HG03196 (cell line): ENCODE results near the gene LNPK.
"Not testable (repeated sequence)": the region's sequence is repeated elsewhere in the genome, so short reads cannot be mapped to it uniquely, and the experiment has no call there.

Experiments used
- ATAC-seq: cut with Tn5 transposase; IDR thresholded peaks from one replicate; pipeline ENCODE4 v1.9.1; 2021; ENCODE audit not compliant: unreplicated experiment

Gene LNPK

GRCh38 chr2:175913267-175913666 lies 88.8 kb downstream of the LNPK start:
- ATAC-seq = not testable (repeated sequence)

GRCh38 chr2:175904035-175904434 lies 98.0 kb downstream of the LNPK start:
- no peak for ATAC-seq

GRCh38 chr2:175903384-175903936 lies 98.6 kb downstream of the LNPK start:
- ATAC-seq = no peak

- ATAC-seq = not testable (repeated sequence)
Observed at GRCh38 chr2:175895957-175896356, 106.1 kb downstream of the LNPK start.

- ATAC-seq = no peak
Observed at GRCh38 chr2:175892046-175892445, 110.0 kb downstream of the LNPK start.

- ATAC-seq = no peak
Observed at GRCh38 chr2:175890636-175891242, 111.3 kb downstream of the LNPK start.

- ATAC-seq = no peak
Observed at GRCh38 chr2:175889701-175890302, 112.3 kb downstream of the LNPK start.

GRCh38 chr2:175887776-175888175 lies 114.3 kb downstream of the LNPK start:
- no peak for ATAC-seq

GRCh38 chr2:175884697-175885393 lies 117.2 kb downstream of the LNPK start:
- no peak for ATAC-seq

GRCh38 chr2:175883586-175884194 lies 118.4 kb downstream of the LNPK start:
- no peak for ATAC-seq

- ATAC-seq = no peak
Observed at GRCh38 chr2:175879679-175880078, 122.4 kb downstream of the LNPK start.

GRCh38 chr2:175877845-175878544 lies 124.1 kb downstream of the LNPK start:
- ATAC-seq = no peak

GRCh38 chr2:175874291-175874690 lies 127.8 kb downstream of the LNPK start:
- no peak for ATAC-seq
